HEK293 (cell line): ENCODE results near the gene MEIOC.

Experiments used
- GLI4 ChIP-seq: fragments of 450-650 bp; formaldehyde crosslinking; IDR thresholded peaks from 2 replicates; pipeline ENCODE4 v1.5.1; 2016; ENCODE audit warnings: missing biosample characterization, missing genetic modification characterization
- ZBTB17 ChIP-seq: fragments of 450-650 bp; formaldehyde crosslinking; IDR thresholded peaks from 2 replicates; pipeline ENCODE4 v1.5.1; 2016; ENCODE audit warnings: missing biosample characterization, missing genetic modification characterization
- ZNF426 ChIP-seq: fragments of 450-650 bp; formaldehyde crosslinking; IDR thresholded peaks from 2 replicates; pipeline ENCODE4 v1.5.1; 2017; ENCODE audit warnings: missing biosample characterization, missing genetic modification characterization, mild to moderate bottlenecking, inconsistent platforms, moderate library complexity
- ZNF510 ChIP-seq: fragments of 450-650 bp; formaldehyde crosslinking; IDR thresholded peaks from 2 replicates; pipeline ENCODE4 v1.5.1; 2018; ENCODE audit warnings: mild to moderate bottlenecking, missing genetic modification characterization, missing biosample characterization; ENCODE audit not compliant: insufficient replicate concordance
- TF ChIP-seq, protein P1 (sequence below): fragments of 450-650 bp; formaldehyde crosslinking; IDR thresholded peaks from 2 replicates; pipeline ENCODE4 v1.5.1; 2016; ENCODE audit warnings: missing biosample characterization, missing genetic modification characterization

DNA sequence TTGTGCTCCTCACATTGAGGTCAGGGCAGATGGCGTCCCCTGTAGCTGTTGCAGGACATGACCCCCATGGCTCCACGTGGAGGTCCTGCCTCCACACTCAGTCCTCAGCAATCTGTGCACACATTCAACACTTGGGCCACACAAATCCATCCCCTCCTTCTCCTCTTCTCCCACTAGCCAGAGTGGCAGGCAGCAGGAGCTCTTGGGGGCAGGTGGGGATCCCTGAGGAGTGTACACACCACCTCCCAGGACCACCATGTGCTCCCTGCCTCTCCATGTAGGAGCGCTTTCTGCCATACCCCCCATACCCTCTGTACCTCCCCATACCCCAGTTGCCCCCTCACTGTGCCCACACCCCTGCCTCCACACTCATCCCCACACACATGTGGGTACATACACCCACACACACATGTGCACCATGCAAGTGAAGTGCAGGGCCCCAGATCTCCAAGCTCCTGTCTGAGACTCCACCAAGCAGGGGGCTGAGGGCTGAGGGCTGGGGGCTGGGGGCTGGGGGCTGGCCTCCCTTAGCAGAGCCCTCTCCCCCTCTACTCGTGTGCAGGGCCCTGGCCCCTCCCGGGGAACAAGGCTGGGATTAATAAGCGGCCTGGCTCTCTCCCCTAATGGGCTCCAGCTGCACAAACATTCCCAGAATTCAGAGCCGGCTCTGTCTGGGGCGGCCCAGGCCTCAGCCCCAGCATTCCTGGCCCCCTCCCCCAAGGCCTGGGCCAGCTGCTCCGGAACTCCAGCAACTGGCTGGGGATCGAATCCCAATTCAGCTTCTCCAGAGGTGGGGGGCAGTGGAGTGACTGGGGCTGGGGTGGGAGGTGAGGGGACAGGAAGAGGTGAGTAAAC is 48.2 kb upstream of the MEIOC start:
- TF ChIP-seq ZNF510, result no peak
- TF ChIP-seq ZBTB17 (tag by site-specific recombination), result no peak
- TF ChIP-seq, protein P1, sequence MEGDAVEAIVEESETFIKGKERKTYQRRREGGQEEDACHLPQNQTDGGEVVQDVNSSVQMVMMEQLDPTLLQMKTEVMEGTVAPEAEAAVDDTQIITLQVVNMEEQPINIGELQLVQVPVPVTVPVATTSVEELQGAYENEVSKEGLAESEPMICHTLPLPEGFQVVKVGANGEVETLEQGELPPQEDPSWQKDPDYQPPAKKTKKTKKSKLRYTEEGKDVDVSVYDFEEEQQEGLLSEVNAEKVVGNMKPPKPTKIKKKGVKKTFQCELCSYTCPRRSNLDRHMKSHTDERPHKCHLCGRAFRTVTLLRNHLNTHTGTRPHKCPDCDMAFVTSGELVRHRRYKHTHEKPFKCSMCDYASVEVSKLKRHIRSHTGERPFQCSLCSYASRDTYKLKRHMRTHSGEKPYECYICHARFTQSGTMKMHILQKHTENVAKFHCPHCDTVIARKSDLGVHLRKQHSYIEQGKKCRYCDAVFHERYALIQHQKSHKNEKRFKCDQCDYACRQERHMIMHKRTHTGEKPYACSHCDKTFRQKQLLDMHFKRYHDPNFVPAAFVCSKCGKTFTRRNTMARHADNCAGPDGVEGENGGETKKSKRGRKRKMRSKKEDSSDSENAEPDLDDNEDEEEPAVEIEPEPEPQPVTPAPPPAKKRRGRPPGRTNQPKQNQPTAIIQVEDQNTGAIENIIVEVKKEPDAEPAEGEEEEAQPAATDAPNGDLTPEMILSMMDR (tag by site-specific recombination), result no peak
- TF ChIP-seq ZNF426, result no peak
- TF ChIP-seq GLI4, result no peak
